ENCODE measurements around the gene MXI1. TPM values are rescaled to one million over a fixed set of nuclear protein-coding genes. Genes with fewer than 3 reads are reported as not detected.

Gene MXI1
- total RNA-seq, 1 donor from 2014 or later = 20.0 TPM

GRCh38 chr10:110229155-110229554 lies 21.8 kb downstream of the MXI1 start:
- no peak for DNase-seq (ENCODE audit: low read depth)
- Histone ChIP-seq H3K36me3 (ENCODE audit: control insufficient read depth, insufficient read depth, low read length) (no peaks in the 10 kb centered on the region), H3K4me3 (ENCODE audit: low read depth, low read length) (no peak overlapping the region), H3K27me3 (ENCODE audit: control insufficient read depth, insufficient read depth, low read length) (no peaks in the 10 kb centered on the region)
- TF ChIP-seq CTCF (IDR thresholded peaks at IDR 0.05; ENCODE audit: insufficient read depth, low read length, poor library complexity, severe bottlenecking) = no peak

- H3K36me3 ChIP-seq (ENCODE audit: control insufficient read depth, insufficient read depth, low read length) = no peaks in the 10 kb centered on the region
- no peak for DNase-seq (ENCODE audit: low read depth)
- TF ChIP-seq CTCF (IDR thresholded peaks at IDR 0.05; ENCODE audit: insufficient read depth, low read length, poor library complexity, severe bottlenecking) = no peak
- H3K27me3 ChIP-seq (ENCODE audit: control insufficient read depth, insufficient read depth, low read length) = no peaks in the 10 kb centered on the region
- H3K4me3 ChIP-seq (ENCODE audit: low read depth, low read length) = no peak overlapping the region
Observed at GRCh38 chr10:110233846-110234245, 26.4 kb downstream of the MXI1 start.

GRCh38 chr10:110237894-110238480 lies 30.6 kb downstream of the MXI1 start:
- no peak for DNase-seq (ENCODE audit: low read depth)
- Histone ChIP-seq H3K36me3 (ENCODE audit: control insufficient read depth, insufficient read depth, low read length) (no peaks in the 10 kb centered on the region), H3K27me3 (ENCODE audit: control insufficient read depth, insufficient read depth, low read length) (no peaks in the 10 kb centered on the region), H3K4me3 (ENCODE audit: low read depth, low read length) (no peak overlapping the region)
- no peak for TF ChIP-seq CTCF (IDR thresholded peaks at IDR 0.05; ENCODE audit: insufficient read depth, low read length, poor library complexity, severe bottlenecking)

GRCh38 chr10:110239892-110240291 lies 32.5 kb downstream of the MXI1 start:
- H3K27me3 ChIP-seq (ENCODE audit: control insufficient read depth, insufficient read depth, low read length) = no peaks in the 10 kb centered on the region
- no peak overlapping the region for H3K4me3 ChIP-seq (ENCODE audit: low read depth, low read length)
- H3K36me3 ChIP-seq (ENCODE audit: control insufficient read depth, insufficient read depth, low read length) = no peaks in the 10 kb centered on the region
- no peak for DNase-seq (ENCODE audit: low read depth)
- TF ChIP-seq CTCF (IDR thresholded peaks at IDR 0.05; ENCODE audit: insufficient read depth, low read length, poor library complexity, severe bottlenecking) = no peak

- Histone ChIP-seq H3K36me3 (ENCODE audit: control insufficient read depth, insufficient read depth, low read length) (no peaks in the 10 kb centered on the region), H3K27me3 (ENCODE audit: control insufficient read depth, insufficient read depth, low read length) (no peaks in the 10 kb centered on the region), H3K4me3 (ENCODE audit: low read depth, low read length) (no peak overlapping the region)
- no peak for TF ChIP-seq CTCF (IDR thresholded peaks at IDR 0.05; ENCODE audit: insufficient read depth, low read length, poor library complexity, severe bottlenecking)
- DNase-seq (ENCODE audit: low read depth) = no peak
Observed at GRCh38 chr10:110241407-110241806, 34.0 kb downstream of the MXI1 start.

- Histone ChIP-seq H3K4me3 (ENCODE audit: low read depth, low read length) (no peak overlapping the region), H3K36me3 (ENCODE audit: control insufficient read depth, insufficient read depth, low read length) (no peaks in the 10 kb centered on the region), H3K27me3 (ENCODE audit: control insufficient read depth, insufficient read depth, low read length) (no peaks in the 10 kb centered on the region)
- no peak for DNase-seq (ENCODE audit: low read depth)
- TF ChIP-seq CTCF (IDR thresholded peaks at IDR 0.05; ENCODE audit: insufficient read depth, low read length, poor library complexity, severe bottlenecking) = no peak
Observed at GRCh38 chr10:110241841-110242240, 34.4 kb downstream of the MXI1 start.

Measured in kidney epithelial cell (primary cell).